DND-41 (cell line): Measurements from ENCODE around the gene KCNAB1.

Source experiments
- ATAC-seq: fragments of 200-7000 bp; cut with Tn5 transposase; 3 replicates; pipeline ENCODE4 v1.9.1; 2021; ENCODE audit warnings: low read depth; ENCODE audit not compliant: insufficient read depth
- DNase-seq: peaks from one replicate; pipeline ENCODE4 v3.0.0-alpha.2; 2020
- H2AFZ ChIP-seq: 2 replicates; pipeline ENCODE4 v1.6.0; 2012; ENCODE audit warnings: low read depth, low read length
- H3K27ac ChIP-seq: 2 replicates; pipeline ENCODE4 v1.5.1; 2012; ENCODE audit warnings: low read length, inconsistent platforms
- H3K27me3 ChIP-seq: fragments of 200-600 bp; sonication (generic); 2 replicates; pipeline ENCODE4 v1.6.0; 2012; ENCODE audit warnings: low read length, mild to moderate bottlenecking, inconsistent platforms; ENCODE audit not compliant: insufficient read depth, poor library complexity
- H3K36me3 ChIP-seq: 2 replicates; pipeline ENCODE4 v1.5.1; 2012; ENCODE audit warnings: low read length, inconsistent platforms; ENCODE audit not compliant: insufficient read depth
- H3K4me1 ChIP-seq: 2 replicates; pipeline ENCODE4 v1.5.1; 2012; ENCODE audit warnings: mild to moderate bottlenecking, low read length; ENCODE audit not compliant: insufficient read depth
- H3K4me2 ChIP-seq: 2 replicates; pipeline ENCODE4 v1.6.0; 2012; ENCODE audit warnings: mild to moderate bottlenecking, moderate library complexity, low read length, inconsistent platforms; ENCODE audit not compliant: insufficient read depth
- H3K4me3 ChIP-seq, 2 experiments: fragments of 200-600 bp in 1 of 2; shearing (Covaris generic) in 1 of 2; 2 replicates each; pipeline ENCODE4 v1.5.1; 2012 to 2016; ENCODE audit warnings: inconsistent platforms in 2 of 2, low read length in 2 of 2, mild to moderate bottlenecking in 2 of 2, low read depth in 1 of 2, moderate library complexity in 1 of 2
- H3K79me2 ChIP-seq: 2 replicates; pipeline ENCODE4 v1.6.0; 2012; ENCODE audit warnings: low read length, inconsistent platforms; ENCODE audit not compliant: insufficient read depth
- H3K9ac ChIP-seq: 2 replicates; pipeline ENCODE4 v1.6.0; 2012; ENCODE audit warnings: low read depth, mild to moderate bottlenecking, inconsistent platforms, low read length, moderate library complexity
- H3K9me3 ChIP-seq: 2 replicates; pipeline ENCODE4 v1.5.1; 2012; ENCODE audit warnings: low read length, moderate library complexity, mild to moderate bottlenecking, inconsistent platforms; ENCODE audit not compliant: insufficient read depth, severe bottlenecking
- H4K20me1 ChIP-seq: 2 replicates; pipeline ENCODE4 v1.6.0; 2012; ENCODE audit warnings: low read length; ENCODE audit not compliant: insufficient read depth
- EZH2 ChIP-seq: IDR thresholded peaks from 3 replicates; pipeline ENCODE4 v1.6.1; 2012; ENCODE audit warnings: borderline replicate concordance, low read depth, mild to moderate bottlenecking, moderate library complexity, low read length, inconsistent platforms; ENCODE audit not compliant: severe bottlenecking
- TF ChIP-seq, protein P1 (sequence below): IDR thresholded peaks from 2 replicates; pipeline ENCODE4 v1.5.1; 2012; ENCODE audit warnings: borderline replicate concordance, low read length, moderate library complexity, mild to moderate bottlenecking; ENCODE audit not compliant: poor library complexity, severe bottlenecking; ENCODE audit errors: extremely low read depth

The KCNAB1 gene

GRCh38 chr3:156285626-156286025 lies 165.2 kb downstream of the KCNAB1 start:
- TF ChIP-seq EZH2 = no peak
- TF ChIP-seq, protein P1, sequence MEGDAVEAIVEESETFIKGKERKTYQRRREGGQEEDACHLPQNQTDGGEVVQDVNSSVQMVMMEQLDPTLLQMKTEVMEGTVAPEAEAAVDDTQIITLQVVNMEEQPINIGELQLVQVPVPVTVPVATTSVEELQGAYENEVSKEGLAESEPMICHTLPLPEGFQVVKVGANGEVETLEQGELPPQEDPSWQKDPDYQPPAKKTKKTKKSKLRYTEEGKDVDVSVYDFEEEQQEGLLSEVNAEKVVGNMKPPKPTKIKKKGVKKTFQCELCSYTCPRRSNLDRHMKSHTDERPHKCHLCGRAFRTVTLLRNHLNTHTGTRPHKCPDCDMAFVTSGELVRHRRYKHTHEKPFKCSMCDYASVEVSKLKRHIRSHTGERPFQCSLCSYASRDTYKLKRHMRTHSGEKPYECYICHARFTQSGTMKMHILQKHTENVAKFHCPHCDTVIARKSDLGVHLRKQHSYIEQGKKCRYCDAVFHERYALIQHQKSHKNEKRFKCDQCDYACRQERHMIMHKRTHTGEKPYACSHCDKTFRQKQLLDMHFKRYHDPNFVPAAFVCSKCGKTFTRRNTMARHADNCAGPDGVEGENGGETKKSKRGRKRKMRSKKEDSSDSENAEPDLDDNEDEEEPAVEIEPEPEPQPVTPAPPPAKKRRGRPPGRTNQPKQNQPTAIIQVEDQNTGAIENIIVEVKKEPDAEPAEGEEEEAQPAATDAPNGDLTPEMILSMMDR = no peak
- no peaks in the 10 kb centered on the region for H3K36me3 ChIP-seq
- H3K27ac ChIP-seq = no peak overlapping the region
- no peaks in the 10 kb centered on the region for H3K9me3 ChIP-seq
- no peaks in the 10 kb centered on the region for H3K79me2 ChIP-seq
- H2AFZ ChIP-seq = no peak overlapping the region
- H3K4me1 ChIP-seq = no peaks in the 10 kb centered on the region
- H3K4me2 ChIP-seq = no peak overlapping the region
- H3K4me3 ChIP-seq = no peak overlapping the region
- H3K9ac ChIP-seq = no peak overlapping the region
- H4K20me1 ChIP-seq = no peaks in the 10 kb centered on the region
- ATAC-seq (no peak), DNase-seq (no peak)
- peaks cover 11% of the 10 kb centered on the region for H3K27me3 ChIP-seq

- no peak for DNase-seq
- H3K4me2 ChIP-seq = no peak overlapping the region
- H3K27ac ChIP-seq = no peak overlapping the region
- H3K4me3 ChIP-seq = no peak overlapping the region
- H4K20me1 ChIP-seq = no peaks in the 10 kb centered on the region
- no peak for ATAC-seq
- H3K9ac ChIP-seq = no peak overlapping the region
- no peaks in the 10 kb centered on the region for H3K79me2 ChIP-seq
- H3K36me3 ChIP-seq = no peaks in the 10 kb centered on the region
- H3K4me1 ChIP-seq = no peaks in the 10 kb centered on the region
- H3K9me3 ChIP-seq = no peaks in the 10 kb centered on the region
- peaks cover 28% of the 10 kb centered on the region for H3K27me3 ChIP-seq
- TF ChIP-seq, protein P1 = no peak
- TF ChIP-seq EZH2 = no peak
- no peak overlapping the region for H2AFZ ChIP-seq
Measured at GRCh38 chr3:156290924-156291271, 170.5 kb downstream of the KCNAB1 start.

- Histone ChIP-seq H3K9me3 (no peaks in the 10 kb centered on the region), H3K27me3 (peaks cover 28% of the 10 kb centered on the region), H4K20me1 (no peaks in the 10 kb centered on the region), H3K9ac (no peak overlapping the region), H3K27ac (no peak overlapping the region), H3K79me2 (no peaks in the 10 kb centered on the region), H3K36me3 (no peaks in the 10 kb centered on the region), H2AFZ (no peak overlapping the region), H3K4me1 (no peaks in the 10 kb centered on the region), H3K4me2 (no peak overlapping the region), H3K4me3 (no peak overlapping the region)
- DNase-seq (no peak), ATAC-seq (no peak)
- no peak for TF ChIP-seq EZH2
- TF ChIP-seq, protein P1 = no peak
Measured at GRCh38 chr3:156291272-156292123, 171.1 kb downstream of the KCNAB1 start.
